GM06990 (cell line): ENCODE results near the gene LEFTY1.

Source experiments
- DNase-seq: peaks from one replicate; pipeline ENCODE4 v3.0.0-alpha.2; 2011; ENCODE audit not compliant: insufficient read length; ENCODE audit errors: extremely low read depth
- H3K27me3 ChIP-seq: replicated peaks from 2 replicates; pipeline ENCODE4 v1.6.0; 2011; ENCODE audit warnings: low read length; ENCODE audit not compliant: control insufficient read depth, insufficient read depth
- H3K36me3 ChIP-seq: 2 replicates; pipeline ENCODE4 v1.5.1; 2011; ENCODE audit warnings: low read length; ENCODE audit not compliant: control insufficient read depth, insufficient read depth
- H3K4me3 ChIP-seq: replicated peaks from 2 replicates; pipeline ENCODE4 v1.5.1; 2011; ENCODE audit warnings: low read depth, mild to moderate bottlenecking, control low read depth, low read length
- TF ChIP-seq, protein P1 (sequence below): IDR thresholded peaks from 2 replicates; pipeline ENCODE4 v1.5.1; 2011; ENCODE audit warnings: low read length, control low read depth, mild to moderate bottlenecking, inconsistent platforms; ENCODE audit not compliant: insufficient read depth, poor library complexity, severe bottlenecking

Gene LEFTY1

DNA sequence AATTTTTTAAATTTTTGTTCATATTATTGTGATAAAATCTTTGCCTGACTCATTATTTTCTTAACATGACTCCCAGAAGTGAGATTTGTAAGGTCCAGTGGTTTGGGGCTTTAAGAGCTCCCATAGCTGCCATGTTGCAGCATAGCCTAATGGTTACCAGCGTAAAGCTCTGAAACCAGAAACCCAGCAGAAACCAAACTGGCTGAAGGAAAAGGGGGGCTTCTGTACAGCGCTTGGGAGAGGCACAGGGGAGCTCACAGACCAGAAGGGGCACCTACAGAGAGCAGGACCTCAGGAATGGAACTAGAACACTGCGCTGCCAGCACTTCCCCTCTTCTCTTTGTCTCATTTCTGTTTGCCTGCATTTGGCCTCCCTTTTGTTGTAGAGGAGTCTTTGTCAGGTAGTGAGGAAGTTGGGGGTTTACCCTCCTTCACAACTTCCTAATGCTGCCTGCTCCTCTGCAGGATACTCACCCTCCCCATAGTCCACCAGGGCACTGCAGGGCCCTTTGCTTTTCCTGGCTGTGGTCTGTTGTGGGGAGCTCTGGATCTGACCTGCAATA is 37.7 kb upstream of the LEFTY1 start:
- peaks cover 9% of the 10 kb centered on the region for H3K36me3 ChIP-seq
- H3K4me3 ChIP-seq: no peak overlapping the region
- TF ChIP-seq, protein P1, sequence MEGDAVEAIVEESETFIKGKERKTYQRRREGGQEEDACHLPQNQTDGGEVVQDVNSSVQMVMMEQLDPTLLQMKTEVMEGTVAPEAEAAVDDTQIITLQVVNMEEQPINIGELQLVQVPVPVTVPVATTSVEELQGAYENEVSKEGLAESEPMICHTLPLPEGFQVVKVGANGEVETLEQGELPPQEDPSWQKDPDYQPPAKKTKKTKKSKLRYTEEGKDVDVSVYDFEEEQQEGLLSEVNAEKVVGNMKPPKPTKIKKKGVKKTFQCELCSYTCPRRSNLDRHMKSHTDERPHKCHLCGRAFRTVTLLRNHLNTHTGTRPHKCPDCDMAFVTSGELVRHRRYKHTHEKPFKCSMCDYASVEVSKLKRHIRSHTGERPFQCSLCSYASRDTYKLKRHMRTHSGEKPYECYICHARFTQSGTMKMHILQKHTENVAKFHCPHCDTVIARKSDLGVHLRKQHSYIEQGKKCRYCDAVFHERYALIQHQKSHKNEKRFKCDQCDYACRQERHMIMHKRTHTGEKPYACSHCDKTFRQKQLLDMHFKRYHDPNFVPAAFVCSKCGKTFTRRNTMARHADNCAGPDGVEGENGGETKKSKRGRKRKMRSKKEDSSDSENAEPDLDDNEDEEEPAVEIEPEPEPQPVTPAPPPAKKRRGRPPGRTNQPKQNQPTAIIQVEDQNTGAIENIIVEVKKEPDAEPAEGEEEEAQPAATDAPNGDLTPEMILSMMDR: no peak
- DNase-seq: no peak
- H3K27me3 ChIP-seq: no peaks in the 10 kb centered on the region

DNA sequence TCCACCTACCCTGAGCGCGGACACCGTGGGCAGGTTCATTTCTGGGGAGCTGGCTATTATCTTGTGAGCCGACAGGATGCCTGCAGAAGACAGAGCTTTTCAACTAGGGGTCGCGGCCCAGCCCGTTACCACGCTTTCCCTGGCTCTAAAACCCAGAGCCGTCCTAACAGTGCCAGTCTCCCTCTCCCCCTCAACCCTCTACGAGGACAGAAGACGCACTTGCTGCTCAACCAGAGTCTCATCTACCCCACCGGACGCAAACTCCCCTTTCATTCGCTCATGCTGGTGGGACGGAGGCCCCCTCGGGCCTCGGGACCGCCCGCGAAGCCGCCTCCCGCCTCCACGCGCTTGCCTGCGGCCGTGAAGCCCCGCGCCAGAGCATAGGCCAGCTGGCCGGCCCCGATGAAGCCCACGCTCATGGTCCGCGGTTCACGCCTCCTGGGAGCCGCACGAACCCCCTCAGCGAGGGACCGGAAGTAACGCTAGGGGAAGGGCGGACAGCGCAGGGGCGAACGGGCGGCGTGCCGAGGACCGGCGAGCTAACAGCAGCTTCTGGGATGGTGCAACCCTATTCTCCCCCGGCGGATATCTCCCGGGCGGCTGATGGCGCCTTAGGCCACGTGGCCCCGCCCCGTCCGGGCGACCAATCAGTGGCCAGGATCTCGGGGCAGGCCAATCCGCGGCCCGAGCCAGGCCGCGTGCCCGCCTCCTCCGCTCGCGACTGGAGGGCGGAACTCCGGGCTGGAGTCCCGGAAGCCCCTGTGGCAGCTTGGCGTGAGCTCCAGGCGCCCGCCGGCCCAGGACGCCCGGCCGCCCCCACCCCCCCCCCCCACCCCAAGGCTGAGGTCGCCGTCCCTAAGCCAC is 35.0 kb upstream of the LEFTY1 start, which contains the start of gene PYCR2:
PYCR2 (minus strand) TSS at position 559 of the 864 bp plus-strand sequence; CDS start at position 419, 140 bp downstream.
- TF ChIP-seq, protein P1: no peak
- Histone ChIP-seq H3K27me3 (no peaks in the 10 kb centered on the region), H3K36me3 (peaks cover 15% of the 10 kb centered on the region), H3K4me3 (peak within 1 kb of the TSS; percentile 85)
- DNase-seq: peak; percentile 99

DNA sequence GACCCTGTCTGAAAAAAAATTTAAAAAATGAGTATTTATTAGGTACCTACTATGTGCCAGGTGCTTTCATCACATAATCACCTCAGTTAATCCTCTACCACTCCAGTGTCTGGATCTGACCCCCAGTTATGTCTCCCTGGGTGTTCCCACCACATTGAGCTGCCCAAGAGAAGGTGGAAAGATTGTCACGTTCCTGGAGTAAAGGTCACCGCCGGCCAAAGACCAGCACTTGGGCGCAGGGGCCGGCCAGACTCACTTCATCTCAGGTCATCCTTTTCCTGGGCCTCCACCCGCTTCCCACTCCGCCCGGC is 34.4 kb upstream of the LEFTY1 start:
- TF ChIP-seq, protein P1: no peak
- peaks cover 15% of the 10 kb centered on the region for H3K36me3 ChIP-seq
- peak overlapping the region; percentile 85 for H3K4me3 ChIP-seq
- DNase-seq: no peak
- H3K27me3 ChIP-seq: no peaks in the 10 kb centered on the region

DNA sequence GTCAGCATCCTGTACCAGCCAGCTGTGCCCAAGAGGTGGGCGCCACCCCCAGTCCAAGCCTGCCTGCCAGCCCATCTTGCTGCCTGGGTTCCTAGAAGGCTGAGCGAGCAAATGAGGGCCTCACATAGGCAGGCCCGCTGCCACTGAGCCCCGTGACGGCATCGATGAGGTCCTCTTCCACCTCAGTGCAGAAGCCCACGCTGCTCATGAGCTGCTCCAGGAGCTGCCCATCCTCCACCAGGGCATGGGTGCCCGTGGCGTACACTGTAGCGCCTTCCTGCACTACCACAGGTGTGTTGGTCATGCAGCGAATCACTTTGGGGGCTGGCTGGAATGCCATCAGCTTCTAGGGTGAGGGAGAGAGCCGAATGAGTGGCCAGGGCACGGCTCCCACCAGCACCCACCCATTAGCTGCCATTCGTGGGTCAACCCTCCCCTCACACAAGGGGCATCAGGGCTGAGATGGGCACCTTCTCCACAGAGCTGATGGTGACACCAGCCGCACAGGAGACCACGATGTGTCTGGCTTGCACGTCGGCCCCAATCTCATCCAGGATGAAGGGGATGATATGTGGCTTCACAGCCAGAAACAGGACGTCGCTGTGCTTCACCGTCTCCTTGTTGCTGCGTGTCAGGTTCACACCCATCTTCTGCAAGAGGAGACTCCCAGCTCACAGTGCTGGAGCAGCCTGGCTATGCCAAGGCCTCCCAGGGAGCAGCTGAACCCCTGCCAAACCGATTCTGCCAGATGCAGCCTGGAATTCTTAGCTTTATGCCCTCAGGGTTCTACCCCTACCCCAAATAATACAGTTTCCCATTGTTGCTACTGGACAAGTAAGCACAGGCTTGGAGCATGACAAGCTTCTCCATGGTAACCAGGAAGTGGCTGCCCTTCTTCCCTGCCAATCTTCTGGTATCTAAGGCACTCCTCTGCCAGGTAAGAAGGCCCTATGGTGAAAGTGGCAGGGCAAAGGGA is 33.1 kb upstream of the LEFTY1 start:
- DNase-seq: no peak
- TF ChIP-seq, protein P1: no peak

DNA sequence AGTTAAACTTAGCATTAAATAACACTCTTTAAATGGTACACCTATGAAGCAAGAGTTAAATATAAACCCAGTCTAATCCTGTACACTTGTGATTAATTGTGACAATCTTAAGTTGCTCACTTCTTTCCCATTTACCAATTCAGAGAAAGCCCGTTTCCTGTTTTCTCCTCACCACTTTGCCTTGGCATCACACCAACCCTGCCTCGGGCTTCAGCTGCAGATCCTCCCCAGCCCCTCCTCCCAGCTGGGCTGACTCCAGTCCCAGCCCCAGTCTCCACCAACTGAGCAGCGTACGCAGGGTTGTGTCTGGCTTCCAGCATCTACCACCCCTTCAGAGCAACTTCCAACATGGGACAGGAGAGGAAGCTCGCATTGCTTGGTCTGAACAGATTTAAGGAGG is 31.0 kb upstream of the LEFTY1 start:
- Histone ChIP-seq H3K36me3 (peaks cover 27% of the 10 kb centered on the region), H3K4me3 (no peak overlapping the region), H3K27me3 (no peaks in the 10 kb centered on the region)
- no peak for DNase-seq
- TF ChIP-seq, protein P1: no peak

More for the DNA sequence above, 33.1 kb upstream of the LEFTY1 start:
- H3K4me3 ChIP-seq: no peak overlapping the region
- H3K36me3 ChIP-seq: peaks cover 18% of the 10 kb centered on the region
- no peaks in the 10 kb centered on the region for H3K27me3 ChIP-seq
